ENCODE measurements around the gene PRSS16.

PRSS16 gene

GRCh38 chr6:27295301-27296079 is 48.0 kb downstream of the PRSS16 start:
- FAIRE-seq (peak; percentile 11), DNase-seq (ENCODE audit: insufficient read length, low spot score) (no peak)
- no peak for TF ChIP-seq CTCF (IDR thresholded peaks at IDR 0.05; ENCODE audit: insufficient read depth, missing control alignments)

- TF ChIP-seq CTCF (IDR thresholded peaks at IDR 0.05; ENCODE audit: insufficient read depth, missing control alignments) = no peak
- no peak for DNase-seq (ENCODE audit: insufficient read length, low spot score)
- no peak for FAIRE-seq
Observed at GRCh38 chr6:27296106-27296783, 48.7 kb downstream of the PRSS16 start.

GRCh38 chr6:27297484-27297856 is 50.0 kb downstream of the PRSS16 start:
- FAIRE-seq (no peak), DNase-seq (ENCODE audit: insufficient read length, low spot score) (no peak)
- no peak for TF ChIP-seq CTCF (IDR thresholded peaks at IDR 0.05; ENCODE audit: insufficient read depth, missing control alignments)

- no peak for TF ChIP-seq CTCF (IDR thresholded peaks at IDR 0.05; ENCODE audit: insufficient read depth, missing control alignments)
- FAIRE-seq (no peak), DNase-seq (ENCODE audit: insufficient read length, low spot score) (no peak)
Observed at GRCh38 chr6:27297857-27298730, 50.6 kb downstream of the PRSS16 start.

GRCh38 chr6:27303613-27304272 is 56.2 kb downstream of the PRSS16 start:
- DNase-seq (ENCODE audit: insufficient read length, low spot score) (no peak), FAIRE-seq (no peak)
- TF ChIP-seq CTCF (IDR thresholded peaks at IDR 0.05; ENCODE audit: insufficient read depth, missing control alignments) = no peak

Measured in D721Med (cell line).